ENCODE data around the gene TIMM13.
"Not testable (repeated sequence)": the region's sequence is repeated elsewhere in the genome, so short reads cannot be mapped to it uniquely, and the experiment has no call there.

The TIMM13 gene

DNA sequence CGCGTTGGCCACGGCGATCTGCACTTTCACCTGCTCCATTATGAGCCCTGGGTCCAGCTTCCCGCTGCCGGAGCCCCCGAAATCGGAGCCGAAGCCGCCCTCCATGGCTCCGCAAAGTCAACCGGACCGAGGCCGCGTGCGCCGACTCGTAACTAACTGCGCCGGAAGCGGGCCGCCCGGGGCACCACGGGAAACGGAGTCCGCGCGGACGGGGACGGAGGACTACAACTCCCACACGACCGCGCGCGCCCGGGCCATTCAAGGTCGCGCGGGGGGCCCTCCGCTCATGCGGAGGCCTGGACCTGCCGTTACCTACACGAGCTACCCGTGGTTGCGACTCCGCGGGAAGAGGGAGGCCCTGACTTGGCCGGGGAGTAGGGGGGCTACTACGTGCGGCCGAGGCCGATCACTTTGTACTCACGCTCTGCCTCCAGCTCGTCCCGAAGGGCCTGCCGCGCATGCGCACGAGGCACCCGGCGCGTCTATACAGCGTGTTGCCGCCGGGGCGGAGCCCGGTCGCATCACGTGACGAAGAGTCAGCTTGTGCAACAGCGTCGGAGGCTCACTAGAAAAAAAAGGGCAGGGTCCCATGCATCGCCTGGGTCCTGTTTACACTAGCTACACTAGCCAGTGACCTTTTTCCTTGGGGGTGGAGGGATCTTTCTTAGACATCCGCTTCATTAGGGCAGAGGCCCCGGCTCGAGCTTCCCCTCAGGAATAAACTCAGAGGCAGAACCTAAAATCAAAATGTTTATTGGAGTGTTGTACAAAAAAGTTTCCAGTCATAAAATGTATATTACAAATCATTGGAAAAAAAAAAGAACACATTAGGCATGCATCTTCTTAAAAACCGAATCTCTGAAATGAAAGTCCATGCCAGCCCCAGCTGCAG lies at the start of gene TIMM13:
TSS of gene TIMM13 (minus strand) at position 158 of the 892 bp plus-strand sequence. CDS start at position 105, 53 bp downstream.
- H3K27ac ChIP-seq = peak within 1 kb of the TSS; percentile 65 to 100 (median 97)
- H3K4me3 ChIP-seq = peak within 1 kb of the TSS; percentile 78 to 99 (median 85)

DNA sequence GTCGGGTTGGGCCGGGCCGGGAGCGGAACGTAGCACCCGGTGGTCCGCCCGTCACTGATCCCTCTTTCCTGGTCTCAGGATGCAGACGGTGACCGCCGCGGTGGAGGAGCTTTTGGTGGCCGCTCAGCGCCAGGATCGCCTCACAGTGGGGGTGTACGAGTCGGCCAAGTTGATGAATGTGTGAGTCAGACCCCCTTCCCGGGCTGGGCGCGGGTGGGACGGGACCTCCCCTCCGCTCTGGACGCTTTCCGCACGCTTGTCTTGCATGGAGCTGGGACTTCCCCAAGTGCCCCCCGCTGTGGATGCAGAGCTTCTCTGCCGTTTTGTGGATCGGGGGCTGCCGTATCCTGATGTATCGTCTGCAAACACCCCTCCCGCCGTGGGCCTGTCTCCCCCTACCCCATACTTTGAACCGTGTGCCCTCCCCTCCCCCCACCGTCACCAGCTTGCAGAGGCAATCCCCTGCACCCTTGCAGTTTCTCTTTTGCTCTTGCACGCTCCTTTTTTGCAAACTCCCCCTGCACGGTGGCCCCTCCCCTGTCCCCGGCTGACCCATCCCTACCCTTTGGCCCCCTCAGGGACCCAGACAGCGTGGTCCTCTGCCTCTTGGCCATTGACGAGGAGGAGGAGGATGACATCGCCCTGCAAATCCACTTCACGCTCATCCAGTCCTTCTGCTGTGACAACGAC lies 49.2 kb upstream of the TIMM13 start:
- peak overlapping the region; percentile 58 to 98 (median 85) for H3K4me3 ChIP-seq
- H3K27ac ChIP-seq = peak overlapping the region; percentile 37 to 98 (median 89)

GRCh38 chr19:2475702-2476450 lies 48.5 kb upstream of the TIMM13 start, which contains the start of gene GADD45B:
Gene GADD45B (plus strand): TSS chr19:2476127. CDS start chr19:2476359, 232 bp downstream.
- peak within 1 kb of the TSS; percentile 58 to 98 (median 85) for H3K4me3 ChIP-seq
- peak within 1 kb of the TSS; percentile 37 to 98 (median 89) for H3K27ac ChIP-seq

- Histone ChIP-seq H3K27ac (peak overlapping the region; percentile 2 to 97 (median 87)), H3K4me3 (peak overlapping the region; percentile 58 to 98 (median 85))
Measured at GRCh38 chr19:2475018-2475701, 47.8 kb upstream of the TIMM13 start.

DNA sequence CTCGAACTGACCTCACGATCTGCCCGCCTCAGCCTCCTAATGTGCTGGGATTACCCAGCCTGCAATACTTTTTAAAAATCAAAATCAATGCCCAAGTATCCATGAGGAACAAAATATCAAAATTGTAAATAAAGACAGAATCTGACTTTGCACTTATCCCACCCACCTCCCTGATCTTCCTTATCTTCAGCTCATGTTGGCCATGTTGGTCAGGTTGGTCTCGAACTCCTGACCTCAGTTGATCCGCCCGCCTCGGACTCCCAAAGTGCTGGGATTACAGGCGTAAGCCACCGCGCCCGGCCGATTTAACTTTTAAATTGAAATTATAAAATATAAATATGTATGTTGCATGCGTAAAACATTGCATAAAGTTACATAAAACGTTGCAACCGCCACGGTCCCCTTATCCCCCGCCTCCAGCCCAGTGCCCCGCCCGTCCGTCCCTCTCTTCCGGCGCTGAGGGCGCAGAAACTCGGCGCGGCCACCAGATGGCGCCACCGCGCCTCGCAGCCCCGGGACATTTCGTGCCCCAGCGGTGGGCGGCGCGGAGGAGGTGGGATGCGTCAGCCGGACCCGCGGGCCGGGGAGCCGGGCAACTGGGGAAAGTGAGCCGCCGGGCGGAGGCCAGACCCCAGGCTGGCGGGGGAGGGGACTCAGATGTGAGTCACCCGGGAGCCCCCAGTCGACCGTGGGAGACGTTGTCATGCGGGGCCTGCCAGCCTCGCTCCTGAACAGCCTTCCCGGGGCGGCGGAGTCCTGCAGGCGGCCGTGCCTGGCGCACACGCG lies 47.0 kb upstream of the TIMM13 start:
- Histone ChIP-seq H3K4me3 (peak overlapping the region; percentile 58 to 98 (median 85)), H3K27ac (peak overlapping the region in 20 of 21 experiments; percentile 28 to 97 (median 88))

DNA sequence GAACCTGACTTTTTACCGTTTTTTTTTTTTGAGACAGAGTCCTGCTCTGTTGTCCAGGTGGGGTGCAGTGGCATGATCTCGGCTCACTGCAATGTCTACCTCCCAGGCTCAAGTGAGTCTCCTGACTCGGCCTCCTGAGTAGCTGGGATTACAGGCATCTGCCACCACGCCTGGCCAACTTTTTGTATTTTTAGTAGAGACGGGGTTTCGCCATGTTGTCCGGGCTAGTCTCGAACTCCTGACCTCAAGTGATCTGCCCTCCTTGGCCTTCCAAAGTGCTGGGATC lies 42.5 kb upstream of the TIMM13 start:
- not testable (repeated sequence) for H3K27ac ChIP-seq, H3K4me3 ChIP-seq

- no peak overlapping the region for H3K4me3 ChIP-seq
- H3K27ac ChIP-seq = no peak overlapping the region
Measured at GRCh38 chr19:2469102-2469914, 41.9 kb upstream of the TIMM13 start.

- no peak overlapping the region for H3K27ac ChIP-seq
- H3K4me3 ChIP-seq = no peak overlapping the region
Measured at GRCh38 chr19:2468596-2468995, 41.2 kb upstream of the TIMM13 start.

GRCh38 chr19:2464389-2464788 lies 37.0 kb upstream of the TIMM13 start:
- H3K27ac ChIP-seq = no peak overlapping the region
- H3K4me3 ChIP-seq = no peak overlapping the region

GRCh38 chr19:2463694-2464093 lies 36.3 kb upstream of the TIMM13 start:
- not testable (repeated sequence) for H3K4me3 ChIP-seq, H3K27ac ChIP-seq

DNA sequence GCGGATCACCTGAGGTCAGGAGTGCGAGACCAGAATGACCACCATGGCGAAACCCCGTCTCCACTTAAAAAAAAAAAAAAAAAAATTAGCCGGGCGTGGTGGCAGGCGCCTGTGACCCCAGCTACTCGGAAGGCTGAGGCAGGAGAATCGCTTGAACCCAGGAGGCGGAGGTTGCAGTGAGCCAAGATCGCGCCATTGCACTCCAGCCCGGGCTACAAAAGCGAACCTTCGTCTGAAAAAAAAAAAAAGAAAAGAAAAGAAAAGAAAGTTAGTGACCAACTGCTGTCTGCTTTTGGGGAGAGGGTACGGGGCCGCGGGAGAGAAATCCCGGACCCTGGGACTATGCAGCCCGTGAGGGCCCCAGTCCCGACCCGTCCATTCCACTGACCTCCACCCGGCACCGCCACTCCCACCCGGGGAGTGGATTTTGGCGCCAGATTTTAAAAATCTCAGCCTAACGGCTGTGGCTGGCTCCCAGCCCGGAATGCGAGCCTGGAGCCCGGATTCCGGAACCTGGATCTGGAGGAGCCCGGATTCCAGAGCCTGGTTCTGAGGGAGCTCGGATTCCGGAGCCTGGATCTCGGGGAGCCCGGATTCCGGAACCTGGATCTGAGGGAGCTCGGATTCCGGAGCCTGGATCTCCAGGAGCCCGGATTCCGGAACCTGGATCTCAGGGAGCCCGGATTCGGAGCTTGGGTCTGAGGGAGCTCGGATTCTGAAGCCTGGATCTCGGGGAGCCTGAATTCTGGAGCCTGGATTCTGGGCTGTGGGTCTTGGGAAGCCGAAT lies 35.4 kb upstream of the TIMM13 start:
- H3K4me3 ChIP-seq = peak overlapping the region; percentile 41 to 59 (median 52)
- H3K27ac ChIP-seq = peak overlapping the region in 5 of 21 experiments; percentile 7 to 67 (median 34)

DNA sequence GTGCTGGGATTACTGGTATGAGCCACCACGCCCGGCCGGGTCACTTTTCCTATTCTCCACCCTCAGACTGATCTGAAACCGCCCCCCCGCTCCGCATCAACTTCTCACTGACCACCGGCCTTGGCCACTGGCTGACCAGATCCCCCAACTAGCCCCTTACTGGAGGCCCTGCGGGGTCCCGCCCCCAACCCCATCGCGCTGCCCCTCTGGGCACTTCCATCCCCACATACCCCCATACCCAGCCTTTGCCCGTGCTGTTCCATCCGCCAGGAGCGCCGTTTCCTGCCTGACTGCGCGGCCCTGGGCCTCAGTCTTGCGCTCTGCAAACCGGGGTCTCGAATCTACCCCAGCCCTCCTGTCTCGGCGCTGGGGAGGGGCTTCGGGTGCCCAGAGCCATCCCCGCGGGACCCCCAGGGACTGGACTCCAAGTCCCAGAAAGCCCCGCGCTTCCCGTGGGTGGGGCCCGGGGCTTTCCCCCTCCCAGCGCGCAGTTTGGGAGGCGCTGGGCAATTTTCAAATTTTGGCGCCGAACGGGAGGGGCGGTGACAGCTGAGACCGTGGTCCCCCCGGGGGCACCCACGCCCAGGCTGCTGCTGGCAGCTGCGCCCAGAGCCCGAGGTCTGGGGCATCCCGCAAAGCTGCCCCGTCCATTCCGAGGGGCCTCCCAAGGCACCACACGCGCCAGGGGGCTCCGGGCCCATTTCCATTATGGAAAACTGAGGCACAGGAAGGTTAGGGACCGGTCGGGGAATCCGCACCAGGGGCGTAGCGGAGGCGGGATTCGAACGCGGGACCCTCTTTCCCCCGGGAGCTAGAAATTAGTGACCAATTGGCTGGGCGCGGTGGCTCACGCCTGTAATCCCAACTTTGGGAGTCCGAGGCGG lies 34.6 kb upstream of the TIMM13 start:
- peak overlapping the region; percentile 41 to 59 (median 52) for H3K4me3 ChIP-seq
- H3K27ac ChIP-seq = peak overlapping the region in 10 of 21 experiments; percentile 7 to 67 (median 32)

DNA sequence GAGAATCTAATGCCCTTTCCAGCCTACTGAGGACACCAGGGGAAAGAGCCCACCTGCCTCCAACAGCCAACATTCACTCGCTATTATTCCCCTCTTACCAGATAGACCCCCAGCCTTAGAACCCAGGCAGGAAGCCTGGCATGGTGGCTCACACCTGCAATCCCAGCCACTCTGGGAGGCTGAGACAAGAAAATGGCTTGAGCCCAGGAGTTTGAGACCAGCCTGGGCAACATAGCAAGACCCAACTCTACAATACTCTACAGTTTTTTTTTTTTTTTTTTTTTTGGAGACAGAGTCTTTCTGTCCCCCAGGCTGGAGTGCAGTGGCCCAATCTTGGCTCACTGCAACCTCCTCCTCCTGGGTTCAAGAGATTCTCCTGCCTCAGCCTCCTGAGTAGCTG lies 32.9 kb upstream of the TIMM13 start:
- Histone ChIP-seq H3K4me3 (no peak overlapping the region), H3K27ac (no peak overlapping the region)

- H3K27ac ChIP-seq, H3K4me3 ChIP-seq: not testable (repeated sequence)
Measured at GRCh38 chr19:2458776-2459175, 31.4 kb upstream of the TIMM13 start.

- no peak overlapping the region for H3K4me3 ChIP-seq
Measured at GRCh38 chr19:2458054-2458453, 30.7 kb upstream of the TIMM13 start.

GRCh38 chr19:2457394-2458037 lies 30.1 kb upstream of the TIMM13 start:
- peak overlapping the region in 18 of 21 experiments; percentile 49 to 87 (median 72) for H3K27ac ChIP-seq
- H3K4me3 ChIP-seq = peak overlapping the region in 5 of 7 experiments; percentile 18 to 99 (median 23)

More at GRCh38 chr19:2458054-2458453, 30.7 kb upstream of the TIMM13 start:
- no peak overlapping the region for H3K27ac ChIP-seq

Measured in skin epidermis (tissue), 12 donors.